Mesothelial cell of epicardium (in vitro differentiated cells): Measurements from ENCODE around the gene CASK. TPM values are rescaled to one million over a fixed set of nuclear protein-coding genes. Genes with fewer than 3 reads are reported as not detected.

ENCODE experiments used
- DNase-seq, 2 experiments: peaks; one replicate each; pipeline ENCODE4 v3.0.0; 2021; ENCODE audit warnings: low spot score in 2 of 2; ENCODE audit not compliant: unreplicated experiment in 2 of 2
- H3K27ac Mint-ChIP-seq: 2 replicates; pipeline ENCODE4 v1.8.0; 2021; ENCODE audit warnings: mixed read lengths
- H3K27me3 Mint-ChIP-seq: 2 replicates; pipeline ENCODE4 v1.8.0; 2021; ENCODE audit warnings: low read depth, mixed read lengths
- H3K36me3 Mint-ChIP-seq: 2 replicates; pipeline ENCODE4 v1.8.0; 2021; ENCODE audit warnings: mixed read lengths
- H3K4me1 Mint-ChIP-seq: 2 replicates; pipeline ENCODE4 v1.8.0; 2021; ENCODE audit warnings: mixed read lengths
- H3K4me3 Mint-ChIP-seq: 2 replicates; pipeline ENCODE4 v1.8.0; 2021; ENCODE audit warnings: mild to moderate bottlenecking, moderate library complexity, mixed read lengths
- H3K9me3 Mint-ChIP-seq: 2 replicates; pipeline ENCODE4 v1.8.0; 2021; ENCODE audit warnings: mixed read lengths
- CTCF ChIP-seq: fragments of 200-600 bp; sonication (generic); IDR thresholded peaks from one replicate; pipeline ENCODE4 v1.5.0; 2021; ENCODE audit warnings: antibody characterized with exemption; ENCODE audit not compliant: unreplicated experiment
- total RNA-seq: library from RNA; stranded (reverse); gene quantifications from 3 replicates; pipeline ENCODE4 v1.2.1, GENCODE V29; 2021

The CASK gene
- total RNA-seq, 1 donor from 2014 or later = 70.3 TPM

- Mint-ChIP-seq H3K9me3 (peaks cover 27% of the 10 kb centered on the region), H3K36me3 (no peaks in the 10 kb centered on the region), H3K4me1 (no peaks in the 10 kb centered on the region), H3K27me3 (no peaks in the 10 kb centered on the region), H3K4me3 (no peak overlapping the region), H3K27ac (no peak overlapping the region)
- no peak for TF ChIP-seq CTCF
- DNase-seq = no peak
These were observed 165.0 kb downstream of the CASK start for GRCh38 chrX:41758401-41758800.

GRCh38 chrX:41750716-41751115 lies 172.6 kb downstream of the CASK start:
- H3K4me3 Mint-ChIP-seq = no peak overlapping the region
- H3K36me3 Mint-ChIP-seq = no peaks in the 10 kb centered on the region
- no peaks in the 10 kb centered on the region for H3K27me3 Mint-ChIP-seq
- peaks cover 24% of the 10 kb centered on the region for H3K9me3 Mint-ChIP-seq
- no peak for DNase-seq
- TF ChIP-seq CTCF = no peak
- no peaks in the 10 kb centered on the region for H3K4me1 Mint-ChIP-seq
- H3K27ac Mint-ChIP-seq = no peak overlapping the region

GRCh38 chrX:41739871-41740270 lies 183.5 kb downstream of the CASK start:
- no peak for DNase-seq
- H3K27me3 Mint-ChIP-seq = no peaks in the 10 kb centered on the region
- no peak overlapping the region for H3K27ac Mint-ChIP-seq
- no peak overlapping the region for H3K4me3 Mint-ChIP-seq
- no peak for TF ChIP-seq CTCF
- H3K4me1 Mint-ChIP-seq = no peaks in the 10 kb centered on the region
- peaks cover 20% of the 10 kb centered on the region for H3K9me3 Mint-ChIP-seq
- H3K36me3 Mint-ChIP-seq = peaks cover 11% of the 10 kb centered on the region

- Mint-ChIP-seq H3K27me3 (no peaks in the 10 kb centered on the region), H3K27ac (no peak overlapping the region), H3K4me1 (peaks cover 3% of the 10 kb centered on the region), H3K9me3 (peaks cover 19% of the 10 kb centered on the region), H3K4me3 (no peak overlapping the region), H3K36me3 (peaks cover 4% of the 10 kb centered on the region)
- DNase-seq = no peak
- no peak for TF ChIP-seq CTCF
These were observed 186.3 kb downstream of the CASK start for GRCh38 chrX:41737065-41737464.

- Mint-ChIP-seq H3K36me3 (peaks cover 4% of the 10 kb centered on the region), H3K27ac (no peak overlapping the region), H3K4me3 (no peak overlapping the region), H3K27me3 (no peaks in the 10 kb centered on the region), H3K9me3 (peaks cover 21% of the 10 kb centered on the region), H3K4me1 (peaks cover 3% of the 10 kb centered on the region)
- no peak for TF ChIP-seq CTCF
- DNase-seq = no peak
These were observed 188.8 kb downstream of the CASK start for GRCh38 chrX:41734530-41734929.

- Mint-ChIP-seq H3K27me3 (no peaks in the 10 kb centered on the region), H3K36me3 (peaks cover 4% of the 10 kb centered on the region), H3K27ac (peak overlapping the region; percentile 13), H3K4me1 (peaks cover 3% of the 10 kb centered on the region), H3K4me3 (no peak overlapping the region), H3K9me3 (peaks cover 21% of the 10 kb centered on the region)
- no peak for TF ChIP-seq CTCF
- no peak for DNase-seq
These were observed 189.4 kb downstream of the CASK start for GRCh38 chrX:41733939-41734338.
